CD4-positive, alpha-beta T cell treated with Interleukin-2 at 100 ng/mL for 4 hours (primary cell): ENCODE measurements around the gene KSR2.

Source experiments
- DNase-seq: peaks from one replicate; pipeline ENCODE4 v3.0.0-alpha.2; 2020; ENCODE audit warnings: low spot score

KSR2 gene

GRCh38 chr12:117692512-117692911 is 276.3 kb downstream of the KSR2 start:
- DNase-seq, result no peak

DNA sequence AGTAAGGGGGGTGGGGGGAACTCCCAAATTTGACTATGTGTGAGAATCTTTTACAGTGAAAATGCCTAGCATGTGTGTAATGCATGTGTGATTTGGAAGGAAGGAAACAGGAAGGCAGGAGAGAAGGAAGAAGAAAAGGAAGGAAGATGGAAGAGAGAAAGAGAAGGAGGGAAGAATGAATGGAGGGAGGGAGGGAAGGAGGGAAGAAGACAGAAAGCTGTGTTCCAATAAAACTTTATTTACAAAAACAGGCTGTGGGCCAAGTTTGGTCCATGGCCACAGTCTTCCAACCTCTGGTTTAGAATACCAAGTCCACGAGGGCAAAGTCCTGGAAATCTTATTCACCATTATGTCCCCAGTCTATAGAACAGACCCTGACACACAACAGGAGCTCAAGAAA is 278.9 kb downstream of the KSR2 start:
- DNase-seq, result no peak

DNA sequence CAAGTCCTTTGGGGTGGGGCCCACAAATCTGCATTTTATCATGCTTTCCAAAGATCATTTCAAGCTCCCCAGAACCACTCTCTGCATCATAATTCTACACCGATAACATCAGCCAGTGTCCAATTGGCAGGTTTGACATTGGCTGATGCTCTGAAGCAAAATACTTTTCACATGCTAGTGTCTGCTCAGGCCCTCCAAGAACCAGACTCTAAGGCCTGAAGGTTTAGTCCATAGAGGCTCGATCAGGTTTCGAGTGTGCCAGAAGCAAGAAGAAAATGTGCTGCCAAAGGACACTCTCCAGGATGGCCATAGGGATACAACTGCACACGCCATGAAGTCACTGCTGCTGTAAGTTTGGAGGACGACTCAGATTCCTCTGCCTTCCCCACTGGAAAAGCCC is 280.3 kb downstream of the KSR2 start:
- no peak for DNase-seq

- no peak for DNase-seq
Measured at GRCh38 chr12:117686911-117687377, 281.8 kb downstream of the KSR2 start.

- no peak for DNase-seq
Measured at GRCh38 chr12:117686210-117686609, 282.6 kb downstream of the KSR2 start.

DNA sequence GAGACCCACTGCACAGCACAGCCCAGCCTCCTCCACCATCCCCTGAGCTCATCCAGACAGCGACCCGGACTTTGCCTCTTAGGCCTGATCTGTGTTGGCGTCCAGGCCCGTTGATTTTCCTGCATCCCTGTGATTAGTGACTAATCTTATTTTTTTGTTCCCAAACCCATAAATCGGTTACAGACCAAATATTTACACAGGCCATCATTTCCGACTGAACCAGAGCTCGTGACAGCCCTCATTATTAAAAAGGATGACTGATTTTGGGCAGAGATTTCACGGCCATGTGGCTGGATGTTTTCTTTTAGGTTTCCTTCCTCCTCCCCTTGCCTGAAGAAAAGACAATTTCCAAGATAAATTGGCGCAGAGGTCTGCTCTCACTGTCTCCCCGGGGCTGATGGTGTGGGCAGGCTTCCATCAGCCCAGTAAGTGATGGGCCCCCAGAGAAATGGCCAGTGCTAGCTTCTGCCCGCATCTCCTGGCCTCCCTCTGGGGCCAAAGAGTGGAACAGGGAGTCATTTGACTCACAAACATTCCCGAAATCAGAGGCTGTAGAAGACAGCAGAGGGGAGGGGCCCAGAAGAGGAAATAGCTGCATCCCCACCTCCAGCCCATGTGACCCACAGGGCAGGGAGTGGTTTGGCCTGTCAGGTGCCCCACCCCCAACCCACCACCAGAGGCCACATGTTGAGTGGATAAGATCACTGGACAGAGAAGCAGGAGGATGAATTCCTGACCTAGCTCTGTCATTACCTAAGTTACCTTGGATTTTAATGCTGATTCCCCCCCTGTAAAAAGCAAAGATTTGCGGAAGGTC is 283.5 kb downstream of the KSR2 start:
- no peak for DNase-seq

- no peak for DNase-seq
Measured at GRCh38 chr12:117684471-117684870, 284.3 kb downstream of the KSR2 start.

- DNase-seq, result no peak
Measured at GRCh38 chr12:117680312-117680711, 288.5 kb downstream of the KSR2 start.

DNA sequence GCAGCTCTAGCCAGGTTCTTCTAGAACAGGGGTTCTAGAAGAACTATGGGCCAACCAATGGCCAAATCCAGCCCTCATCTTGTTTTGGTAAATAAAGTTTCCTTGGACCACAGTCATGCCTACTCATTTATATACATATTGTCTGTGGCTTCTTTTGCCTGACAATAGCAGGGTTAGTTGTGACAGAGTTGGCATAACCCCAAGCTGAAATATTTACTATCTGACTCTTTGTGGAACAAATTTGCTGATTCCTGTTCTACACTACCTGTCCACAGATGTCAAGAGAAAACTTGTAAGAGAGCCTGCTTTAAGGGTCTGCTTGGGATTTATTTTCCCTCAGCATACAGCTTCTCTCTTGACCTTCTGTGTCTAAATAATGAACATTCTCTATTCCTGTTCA is 289.0 kb downstream of the KSR2 start:
- no peak for DNase-seq

GRCh38 chr12:117674763-117675162 is 294.0 kb downstream of the KSR2 start:
- DNase-seq, result no peak

- no peak for DNase-seq
Measured at GRCh38 chr12:117674313-117674712, 294.5 kb downstream of the KSR2 start.

DNA sequence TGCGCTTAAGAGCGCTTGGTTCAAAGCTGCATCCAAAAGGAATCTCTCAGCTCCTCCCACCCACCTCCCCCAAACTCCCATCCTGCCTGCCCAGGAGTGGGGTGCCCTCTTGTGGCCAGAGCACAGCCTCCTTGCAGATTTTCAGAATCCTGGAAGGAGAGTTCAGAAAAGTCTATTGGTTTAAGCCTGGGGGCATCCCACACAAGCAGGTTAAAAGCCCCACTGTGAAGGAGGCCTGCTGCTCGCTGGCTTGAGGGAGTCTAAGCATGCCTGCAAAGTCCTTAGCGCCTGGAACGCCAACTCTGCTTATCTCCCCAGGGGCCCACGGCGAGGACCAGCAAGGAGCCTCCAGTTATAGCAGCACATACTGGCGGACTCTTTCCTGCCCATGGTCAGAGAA is 297.1 kb downstream of the KSR2 start:
- DNase-seq, result no peak

DNA sequence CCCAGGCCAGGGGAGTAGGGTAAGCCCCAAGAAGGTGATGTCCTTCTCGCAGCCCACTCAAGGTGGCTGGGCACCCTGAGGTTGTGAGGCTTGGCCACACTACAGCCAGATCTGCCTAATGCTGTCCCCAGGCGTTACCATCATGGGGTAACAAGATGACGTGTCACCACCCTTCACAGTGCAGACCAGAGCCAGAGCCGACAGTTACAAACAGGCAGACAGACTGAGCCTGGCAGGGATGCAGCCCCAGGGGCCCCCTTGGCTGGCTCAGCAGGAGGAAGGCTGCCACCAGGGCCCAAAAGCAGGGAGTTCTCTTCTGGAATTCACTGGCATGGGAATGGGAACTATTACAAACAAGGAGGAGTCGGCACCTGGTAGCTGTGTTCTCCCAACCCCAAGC is 304.6 kb downstream of the KSR2 start:
- no peak for DNase-seq

- no peak for DNase-seq
Measured at GRCh38 chr12:117662620-117663395, 306.0 kb downstream of the KSR2 start.

- DNase-seq, result no peak
Measured at GRCh38 chr12:117662220-117662619, 306.6 kb downstream of the KSR2 start.

DNA sequence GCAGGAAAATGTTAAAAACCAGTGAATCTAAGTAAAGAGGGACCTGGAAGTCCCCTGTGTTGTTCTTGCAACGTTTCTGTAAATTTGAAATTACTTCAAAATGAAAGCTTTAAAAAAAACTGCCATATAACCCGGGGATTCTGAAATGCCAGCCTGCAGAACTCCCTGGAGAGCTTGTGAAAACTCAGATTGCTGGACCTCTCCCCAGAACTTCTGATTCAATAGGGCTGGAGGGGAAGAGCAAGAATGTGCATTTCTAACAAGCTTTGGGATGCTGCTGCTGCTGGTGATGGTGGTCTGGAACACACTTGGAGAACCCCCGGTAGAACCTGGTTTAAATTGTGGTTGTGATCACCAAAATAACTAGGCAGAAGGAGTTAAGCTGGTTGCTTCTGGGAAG is 307.3 kb downstream of the KSR2 start:
- DNase-seq, result no peak

DNA sequence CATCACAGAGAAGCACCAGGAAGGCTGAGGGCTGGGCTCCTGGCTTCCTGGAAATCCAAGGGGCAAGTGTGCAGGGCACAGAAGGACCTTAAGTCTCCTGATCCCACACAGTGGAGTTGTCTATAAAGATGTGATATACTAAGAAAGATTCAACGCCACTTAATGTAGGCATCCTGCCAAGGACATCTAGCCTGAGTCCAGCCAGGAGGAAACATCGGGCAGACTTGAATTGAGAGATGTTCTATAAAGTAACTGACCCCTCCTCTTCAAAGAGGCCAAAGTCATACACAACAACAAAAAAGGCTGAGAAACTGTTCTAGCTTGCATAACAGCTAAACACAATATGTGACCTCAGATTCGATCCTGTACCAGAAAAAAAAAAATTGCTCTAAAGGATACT is 307.9 kb downstream of the KSR2 start:
- no peak for DNase-seq

GRCh38 chr12:117658226-117658625 is 310.6 kb downstream of the KSR2 start:
- DNase-seq, result no peak

DNA sequence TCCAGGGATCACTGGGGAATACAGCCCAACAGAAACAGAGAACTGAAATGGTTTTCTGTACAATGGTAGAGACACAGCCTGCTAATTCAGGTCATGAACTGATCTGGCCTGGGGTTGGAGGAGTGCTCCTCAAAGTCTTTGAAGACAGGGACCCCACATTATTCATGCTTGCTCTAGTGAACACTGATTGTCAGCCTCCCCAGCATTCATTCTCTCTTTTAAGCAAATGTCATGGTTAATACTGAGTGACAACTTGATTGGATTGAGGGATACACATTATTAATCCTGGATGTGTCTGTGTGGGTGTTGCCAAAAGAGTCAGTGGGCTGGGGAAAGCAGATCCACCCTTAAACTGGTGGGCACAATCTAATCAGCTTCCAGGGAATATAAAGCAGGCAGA is 319.0 kb downstream of the KSR2 start:
- DNase-seq, result no peak

- no peak for DNase-seq
Measured at GRCh38 chr12:117646520-117646919, 322.3 kb downstream of the KSR2 start.

DNA sequence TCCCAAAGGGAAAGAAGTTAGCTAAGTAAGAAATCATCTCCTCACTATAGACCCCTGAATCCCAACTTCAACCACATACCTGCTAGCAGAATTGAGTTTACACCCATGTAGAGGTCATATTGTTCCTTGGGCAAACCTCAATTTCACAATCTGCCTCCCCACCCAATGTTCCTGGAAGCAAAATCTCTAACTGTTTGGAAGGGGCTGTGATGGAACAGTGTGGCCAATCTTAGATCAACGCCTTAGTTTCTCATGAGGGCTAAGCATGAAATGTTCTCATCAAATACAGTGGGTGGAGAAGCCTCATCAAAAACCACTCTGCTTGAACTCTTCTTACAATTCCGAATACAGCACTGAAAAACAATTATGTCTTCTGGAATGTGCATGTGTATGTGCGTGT is 323.3 kb downstream of the KSR2 start:
- DNase-seq, result no peak

GRCh38 chr12:117643971-117644370 is 324.8 kb downstream of the KSR2 start:
- no peak for DNase-seq

DNA sequence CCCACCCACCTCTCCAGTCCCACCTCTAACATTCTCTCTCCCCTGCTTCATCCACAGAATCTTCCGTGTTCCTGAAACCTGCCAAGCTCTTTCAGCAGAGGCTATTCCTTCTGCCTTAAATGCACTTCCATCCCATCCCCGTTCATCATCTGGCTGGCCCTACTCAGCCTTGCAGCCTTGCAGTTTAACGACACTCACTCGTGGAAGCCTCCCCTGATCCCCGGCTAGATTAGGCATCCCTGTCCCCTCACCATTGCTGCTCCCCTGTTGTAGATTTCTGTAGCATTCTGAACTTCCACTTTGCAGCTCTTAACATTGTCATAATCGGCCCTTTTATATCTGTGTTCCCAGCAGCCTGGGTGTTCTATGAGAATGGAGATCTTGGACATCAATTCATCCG is 326.9 kb downstream of the KSR2 start:
- no peak for DNase-seq
